Measurements from ENCODE around the gene KCNA5. TPM values are rescaled to one million over a fixed set of nuclear protein-coding genes. Genes with fewer than 3 reads are reported as not detected.

Gene KCNA5
- total RNA-seq, 6 donors from 2014 or later, result 0.61 to 1.3 (median 0.71) TPM; not detected in 2

GRCh38 chr12:5026342-5026938 lies 17.2 kb upstream of the KCNA5 start:
- WGBS, 2 donors, result 69 to 73% methylated on average over 4 of the region's 4 CpGs
- Histone ChIP-seq H3K4me3 (no peak overlapping the region), H3K27me3 (no peaks in the 10 kb centered on the region), H3K36me3 (no peaks in the 10 kb centered on the region), H3K9me3 (no peaks in the 10 kb centered on the region), H3K4me1 (no peaks in the 10 kb centered on the region), H3K27ac (no peak overlapping the region)
- DNase-seq, result no peak
- TF ChIP-seq EP300 (IDR thresholded peaks at IDR 0.05) (no peak), POLR2AphosphoS5 (IDR thresholded peaks at IDR 0.05) (no peak), CTCF (IDR thresholded peaks at IDR 0.05) (no peak), POLR2A (IDR thresholded peaks at IDR 0.05) (no peak)
- no peak for ATAC-seq (ENCODE audit: low FRiP score in 2 of 2)

- TF ChIP-seq CTCF (IDR thresholded peaks at IDR 0.05), result no peak
- no peak for TF ChIP-seq POLR2AphosphoS5 (IDR thresholded peaks at IDR 0.05)
- TF ChIP-seq POLR2A (IDR thresholded peaks at IDR 0.05), result no peak
- TF ChIP-seq EP300 (IDR thresholded peaks at IDR 0.05), result no peak
- no peaks in the 10 kb centered on the region for H3K9me3 ChIP-seq
- H3K27me3 ChIP-seq, result no peaks in the 10 kb centered on the region
- H3K4me3 ChIP-seq, result no peak overlapping the region
- no peaks in the 10 kb centered on the region for H3K36me3 ChIP-seq
- WGBS, 2 donors, result 57 to 61% methylated on average over 4 of the region's 4 CpGs
- ATAC-seq (ENCODE audit: low FRiP score in 2 of 2) (no peak), DNase-seq (no peak)
- H3K4me1 ChIP-seq, result no peaks in the 10 kb centered on the region
- no peak overlapping the region for H3K27ac ChIP-seq
Measured at GRCh38 chr12:5027046-5027821, 16.4 kb upstream of the KCNA5 start.

- H3K27me3 ChIP-seq, result no peaks in the 10 kb centered on the region
- no peak overlapping the region for H3K4me3 ChIP-seq
- ATAC-seq (ENCODE audit: low FRiP score in 2 of 2), result no peak
- no peak for DNase-seq
- H3K27ac ChIP-seq, result no peak overlapping the region
- H3K9me3 ChIP-seq, result no peaks in the 10 kb centered on the region
- H3K4me1 ChIP-seq, result peaks cover 0 to 10% (median 2%) of the 10 kb centered on the region in 4 donors
- TF ChIP-seq POLR2AphosphoS5 (IDR thresholded peaks at IDR 0.05) (no peak), EP300 (IDR thresholded peaks at IDR 0.05) (no peak), POLR2A (IDR thresholded peaks at IDR 0.05) (no peak), CTCF (IDR thresholded peaks at IDR 0.05) (no peak)
- no peaks in the 10 kb centered on the region for H3K36me3 ChIP-seq
Measured at GRCh38 chr12:5030066-5030465, 13.6 kb upstream of the KCNA5 start.

- H3K27me3 ChIP-seq, result no peaks in the 10 kb centered on the region
- WGBS, 2 donors, result 88 to 93% methylated on average over 6 of the region's 6 CpGs
- no peak overlapping the region for H3K4me3 ChIP-seq
- H3K36me3 ChIP-seq, result no peaks in the 10 kb centered on the region
- ATAC-seq (ENCODE audit: low FRiP score in 2 of 2) (no peak), DNase-seq (no peak)
- no peak overlapping the region for H3K27ac ChIP-seq
- H3K4me1 ChIP-seq, result peaks cover 0 to 10% (median 2%) of the 10 kb centered on the region in 4 donors
- no peak for TF ChIP-seq POLR2AphosphoS5 (IDR thresholded peaks at IDR 0.05)
- no peak for TF ChIP-seq EP300 (IDR thresholded peaks at IDR 0.05)
- no peak for TF ChIP-seq POLR2A (IDR thresholded peaks at IDR 0.05)
- no peak for TF ChIP-seq CTCF (IDR thresholded peaks at IDR 0.05)
- H3K9me3 ChIP-seq, result no peaks in the 10 kb centered on the region
Measured at GRCh38 chr12:5031242-5031641, 12.4 kb upstream of the KCNA5 start.
